Breast epithelium (tissue), 4 donors: ENCODE results near the gene PCDHGA1. TPM values are rescaled to one million over a fixed set of nuclear protein-coding genes. Genes with fewer than 3 reads are reported as not detected.
A peak's percentile ranks its signal among the peaks of the same experiment; 100 is the strongest.

Source experiments
- DNase-seq, 2 donors: peaks; one replicate each; pipeline ENCODE4 v3.0.0-alpha.2; 2019; ENCODE audit warnings: low spot score in 2 of 2
- H3K27ac ChIP-seq, 2 donors: fragments of 200-600 bp; sonication (generic) in 1 of 2; one replicate each; pipeline ENCODE4 v1.5.1; 2016 to 2019; ENCODE audit warnings: mild to moderate bottlenecking in 1 of 2
- H3K27me3 ChIP-seq, 2 donors: fragments of 200-600 bp; sonication (generic) in 1 of 2; one replicate each; pipeline versions ENCODE4 v1.5.1 to v1.6.0; 2017 to 2019; ENCODE audit warnings: control low read depth in 1 of 2, mild to moderate bottlenecking in 1 of 2
- H3K36me3 ChIP-seq: fragments of 200-600 bp; one replicate; pipeline ENCODE4 v1.5.1; 2019
- H3K4me1 ChIP-seq, 2 donors: fragments of 200-600 bp; sonication (generic); one replicate each; pipeline ENCODE4 v1.5.1; 2016 to 2019; ENCODE audit warnings: control low read depth in 1 of 2
- H3K4me3 ChIP-seq, 3 donors: fragments of 200-600 bp; sonication (generic); 1 replicate in 2 of 3; 2 replicates in 1 of 3; pipeline ENCODE4 v1.5.1; 2016 to 2019; ENCODE audit warnings: mild to moderate bottlenecking in 3 of 3, moderate library complexity in 2 of 3
- H3K9me3 ChIP-seq, 2 donors: fragments of 200-600 bp; sonication (generic) in 1 of 2; one replicate each; pipeline ENCODE4 v1.5.1; 2016 to 2019; ENCODE audit warnings: control low read depth in 1 of 2
- POLR2A ChIP-seq: fragments of 450-650 bp; IDR thresholded peaks from one replicate; pipeline ENCODE4 v1.6.1; 2016; ENCODE audit warnings: antibody characterized with exemption, mild to moderate bottlenecking, moderate library complexity
- POLR2AphosphoS5 ChIP-seq, 3 donors: sonication (generic); formaldehyde crosslinking; IDR thresholded peaks; one replicate each; pipeline ENCODE4 v1.6.1; 2017; ENCODE audit warnings: antibody characterized with exemption in 3 of 3
- intact Hi-C: fragments of 100-400 bp; cut with DNase I; formaldehyde crosslinking; loops from one replicate; pipeline ENCODE4 v1.15.1; 2023; ENCODE audit warnings: low total_unique reads
- total RNA-seq, 3 donors: library from RNA; depleted of rRNA; stranded (reverse); fragments of >200 nt; gene quantifications; one replicate each; pipeline ENCODE4 v1.1.0, GENCODE V29; 2016
- TF ChIP-seq, protein P1 (sequence below), 3 donors: fragments of 450-650 bp; IDR thresholded peaks; one replicate each; pipeline ENCODE4 v1.5.1; 2016 to 2017; ENCODE audit warnings: antibody characterized with exemption in 3 of 3, mild to moderate bottlenecking in 3 of 3, moderate library complexity in 3 of 3

Gene PCDHGA1
- total RNA-seq, 3 donors from 2014 or later = 0.80 to 1.3 (median 1.2) TPM

- Histone ChIP-seq H3K36me3 (no peaks in the 10 kb centered on the region), H3K4me3 (peak overlapping the region; percentile 39 to 63 (median 41)), H3K4me1 (peaks cover 5 to 15% of the 10 kb centered on the region in 2 donors), H3K9me3 (no peaks in the 10 kb centered on the region), H3K27me3 (no peaks in the 10 kb centered on the region), H3K27ac (peak overlapping the region; percentile 87 to 96)
- intact Hi-C loops = no loop called here
- peak in 1 of 2 donors; percentile 49 for DNase-seq
- TF ChIP-seq, protein P1, sequence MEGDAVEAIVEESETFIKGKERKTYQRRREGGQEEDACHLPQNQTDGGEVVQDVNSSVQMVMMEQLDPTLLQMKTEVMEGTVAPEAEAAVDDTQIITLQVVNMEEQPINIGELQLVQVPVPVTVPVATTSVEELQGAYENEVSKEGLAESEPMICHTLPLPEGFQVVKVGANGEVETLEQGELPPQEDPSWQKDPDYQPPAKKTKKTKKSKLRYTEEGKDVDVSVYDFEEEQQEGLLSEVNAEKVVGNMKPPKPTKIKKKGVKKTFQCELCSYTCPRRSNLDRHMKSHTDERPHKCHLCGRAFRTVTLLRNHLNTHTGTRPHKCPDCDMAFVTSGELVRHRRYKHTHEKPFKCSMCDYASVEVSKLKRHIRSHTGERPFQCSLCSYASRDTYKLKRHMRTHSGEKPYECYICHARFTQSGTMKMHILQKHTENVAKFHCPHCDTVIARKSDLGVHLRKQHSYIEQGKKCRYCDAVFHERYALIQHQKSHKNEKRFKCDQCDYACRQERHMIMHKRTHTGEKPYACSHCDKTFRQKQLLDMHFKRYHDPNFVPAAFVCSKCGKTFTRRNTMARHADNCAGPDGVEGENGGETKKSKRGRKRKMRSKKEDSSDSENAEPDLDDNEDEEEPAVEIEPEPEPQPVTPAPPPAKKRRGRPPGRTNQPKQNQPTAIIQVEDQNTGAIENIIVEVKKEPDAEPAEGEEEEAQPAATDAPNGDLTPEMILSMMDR (IDR thresholded peaks at IDR 0.05) = no peak
- peak; percentile 26 to 66 (median 43) for TF ChIP-seq POLR2AphosphoS5 (IDR thresholded peaks at IDR 0.05)
- peak; percentile 17 for TF ChIP-seq POLR2A
Measured at GRCh38 chr5:141508798-141509611, 178.7 kb downstream of the PCDHGA1 start.

- DNase-seq = no peak
- intact Hi-C loops = loop anchor here (2.0 to 5.0 kb wide), 2 partner anchors 63 to 798 kb away; no protein-coding TSS in a partner anchor
- TF ChIP-seq, protein P1 (IDR thresholded peaks at IDR 0.05) = no peak
- TF ChIP-seq POLR2A = no peak
- TF ChIP-seq POLR2AphosphoS5 (IDR thresholded peaks at IDR 0.05) = no peak
- peaks cover 11 to 24% of the 10 kb centered on the region in 2 donors for H3K4me1 ChIP-seq
- H3K36me3 ChIP-seq = no peaks in the 10 kb centered on the region
- no peaks in the 10 kb centered on the region for H3K9me3 ChIP-seq
- H3K27me3 ChIP-seq = no peaks in the 10 kb centered on the region
- peak overlapping the region; percentile 87 to 96 for H3K27ac ChIP-seq
- no peak overlapping the region for H3K4me3 ChIP-seq
Measured at GRCh38 chr5:141510160-141510559, 179.8 kb downstream of the PCDHGA1 start.

DNA sequence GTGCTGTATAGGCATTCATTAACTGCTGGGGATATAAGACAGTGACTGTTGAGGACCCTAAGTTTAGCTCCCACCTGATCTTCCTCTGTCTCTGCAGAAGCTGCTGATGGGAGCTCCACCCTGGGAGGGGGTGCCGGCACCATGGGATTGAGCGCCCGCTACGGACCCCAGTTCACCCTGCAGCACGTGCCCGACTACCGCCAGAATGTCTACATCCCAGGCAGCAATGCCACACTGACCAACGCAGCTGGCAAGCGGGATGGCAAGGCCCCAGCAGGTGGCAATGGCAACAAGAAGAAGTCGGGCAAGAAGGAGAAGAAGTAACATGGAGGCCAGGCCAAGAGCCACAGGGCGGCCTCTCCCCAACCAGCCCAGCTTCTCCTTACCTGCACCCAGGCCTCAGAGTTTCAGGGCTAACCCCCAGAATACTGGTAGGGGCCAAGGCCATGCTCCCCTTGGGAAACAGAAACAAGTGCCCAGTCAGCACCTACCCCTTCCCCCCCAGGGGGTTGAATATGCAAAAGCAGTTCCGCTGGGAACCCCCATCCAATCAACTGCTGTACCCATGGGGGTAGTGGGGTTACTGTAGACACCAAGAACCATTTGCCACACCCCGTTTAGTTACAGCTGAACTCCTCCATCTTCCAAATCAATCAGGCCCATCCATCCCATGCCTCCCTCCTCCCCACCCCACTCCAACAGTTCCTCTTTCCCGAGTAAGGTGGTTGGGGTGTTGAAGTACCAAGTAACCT lies 180.7 kb downstream of the PCDHGA1 start:
- TF ChIP-seq POLR2A (no peak), POLR2AphosphoS5 (IDR thresholded peaks at IDR 0.05) (no peak)
- TF ChIP-seq, protein P1 (IDR thresholded peaks at IDR 0.05) = no peak
- Histone ChIP-seq H3K27me3 (no peaks in the 10 kb centered on the region), H3K9me3 (no peaks in the 10 kb centered on the region), H3K27ac (peak overlapping the region in 1 of 2 donors; percentile 40), H3K4me3 (no peak overlapping the region), H3K36me3 (no peaks in the 10 kb centered on the region), H3K4me1 (peaks cover 11 to 24% of the 10 kb centered on the region in 2 donors)
- no peak for DNase-seq
- intact Hi-C loops = loop anchor here (2.0 to 5.0 kb wide), 2 partner anchors 64 to 799 kb away; no protein-coding TSS in a partner anchor

DNA sequence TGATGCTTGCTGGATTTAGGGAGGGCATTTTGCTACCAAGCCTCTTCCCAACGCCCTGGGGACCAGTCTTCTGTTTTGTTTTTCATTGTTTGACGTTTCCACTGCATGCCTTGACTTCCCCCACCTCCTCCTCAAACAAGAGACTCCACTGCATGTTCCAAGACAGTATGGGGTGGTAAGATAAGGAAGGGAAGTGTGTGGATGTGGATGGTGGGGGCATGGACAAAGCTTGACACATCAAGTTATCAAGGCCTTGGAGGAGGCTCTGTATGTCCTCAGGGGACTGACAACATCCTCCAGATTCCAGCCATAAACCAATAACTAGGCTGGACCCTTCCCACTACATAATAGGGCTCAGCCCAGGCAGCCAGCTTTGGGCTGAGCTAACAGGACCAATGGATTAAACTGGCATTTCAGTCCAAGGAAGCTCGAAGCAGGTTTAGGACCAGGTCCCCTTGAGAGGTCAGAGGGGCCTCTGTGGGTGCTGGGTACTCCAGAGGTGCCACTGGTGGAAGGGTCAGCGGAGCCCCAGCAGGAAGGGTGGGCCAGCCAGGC lies 181.5 kb downstream of the PCDHGA1 start:
- no peak for DNase-seq
- H3K9me3 ChIP-seq = no peaks in the 10 kb centered on the region
- intact Hi-C loops = loop anchor here (1.0 to 5.0 kb wide), 3 partner anchors 26 to 800 kb away; no protein-coding TSS in a partner anchor
- TF ChIP-seq POLR2A (no peak), POLR2AphosphoS5 (IDR thresholded peaks at IDR 0.05) (no peak)
- TF ChIP-seq, protein P1 (IDR thresholded peaks at IDR 0.05) = no peak
- H3K27ac ChIP-seq = peak overlapping the region; percentile 78 to 90
- H3K4me1 ChIP-seq = peaks cover 11 to 24% of the 10 kb centered on the region in 2 donors
- H3K4me3 ChIP-seq = no peak overlapping the region
- no peaks in the 10 kb centered on the region for H3K36me3 ChIP-seq
- no peaks in the 10 kb centered on the region for H3K27me3 ChIP-seq
